Measurements from ENCODE around the gene SNRPD1. TPM values are rescaled to one million over a fixed set of nuclear protein-coding genes. Genes with fewer than 3 reads are reported as not detected.
"Not testable (repeated sequence)": the region's sequence is repeated elsewhere in the genome, so short reads cannot be mapped to it uniquely, and the experiment has no call there.

The SNRPD1 gene
- total RNA-seq = 6.2 and 6.5 TPM in 2 replicates

GRCh38 chr18:21612125-21613039, at the start of gene SNRPD1:
Gene SNRPD1 (plus strand): TSS chr18:21612314. CDS start chr18:21612430, 116 bp downstream.
- H3K4me1 ChIP-seq (ENCODE audit: insufficient read depth, low read length) = peaks cover 11% of the 10 kb centered on the region
- H3K9me3 ChIP-seq (ENCODE audit: low read depth, low read length) = no peaks in the 10 kb centered on the region
- peak within 1 kb of the TSS; percentile 93 for H3K4me3 ChIP-seq (ENCODE audit: insufficient read depth, low read length)
- TF ChIP-seq CTCF (IDR thresholded peaks at IDR 0.05; ENCODE audit: extremely low read depth, low read depth, low read length) = peak; percentile 85
- no peaks in the 10 kb centered on the region for H3K27me3 ChIP-seq (ENCODE audit: insufficient read depth, low read length)
- H4K20me1 ChIP-seq (ENCODE audit: insufficient read depth, low read length) = peaks cover 2% of the 10 kb centered on the region
- DNase-seq (ENCODE audit: insufficient read length, low spot score, missing footprints) = peak; percentile 98
- peak within 1 kb of the TSS; percentile 87 for H3K27ac ChIP-seq (ENCODE audit: low read depth, low read length)
- H3K4me2 ChIP-seq (ENCODE audit: insufficient read depth, low read length) = peak within 1 kb of the TSS; percentile 85
- peak within 1 kb of the TSS; percentile 98 for H2AFZ ChIP-seq (ENCODE audit: low read length)
- H3K79me2 ChIP-seq (ENCODE audit: insufficient read depth, low read length) = peaks cover 52% of the 10 kb centered on the region
- peaks cover 10% of the 10 kb centered on the region for H3K36me3 ChIP-seq (ENCODE audit: insufficient read depth, low read length)

GRCh38 chr18:21571772-21572171, 40.3 kb upstream of the SNRPD1 start:
- Histone ChIP-seq H3K4me1 (ENCODE audit: insufficient read depth, low read length) (peaks cover 5% of the 10 kb centered on the region), H3K4me3 (ENCODE audit: insufficient read depth, low read length) (no peak overlapping the region), H2AFZ (ENCODE audit: low read length) (no peak overlapping the region), H3K4me2 (ENCODE audit: insufficient read depth, low read length) (no peak overlapping the region), H3K27ac (ENCODE audit: low read depth, low read length) (peak overlapping the region; percentile 25), H3K9me3 (ENCODE audit: low read depth, low read length) (no peaks in the 10 kb centered on the region), H4K20me1 (ENCODE audit: insufficient read depth, low read length) (peaks cover 2% of the 10 kb centered on the region), H3K36me3 (ENCODE audit: insufficient read depth, low read length) (peaks cover 22% of the 10 kb centered on the region), H3K27me3 (ENCODE audit: insufficient read depth, low read length) (no peaks in the 10 kb centered on the region), H3K79me2 (ENCODE audit: insufficient read depth, low read length) (peaks cover 2% of the 10 kb centered on the region)
- no peak for DNase-seq (ENCODE audit: insufficient read length, low spot score, missing footprints)
- no peak for TF ChIP-seq CTCF (IDR thresholded peaks at IDR 0.05; ENCODE audit: extremely low read depth, low read depth, low read length)

- peaks cover 8% of the 10 kb centered on the region for H3K79me2 ChIP-seq (ENCODE audit: insufficient read depth, low read length)
- H3K36me3 ChIP-seq (ENCODE audit: insufficient read depth, low read length) = peaks cover 21% of the 10 kb centered on the region
- H2AFZ ChIP-seq (ENCODE audit: low read length) = no peak overlapping the region
- TF ChIP-seq CTCF (IDR thresholded peaks at IDR 0.05; ENCODE audit: extremely low read depth, low read depth, low read length) = no peak
- H3K27ac ChIP-seq (ENCODE audit: low read depth, low read length) = no peak overlapping the region
- H3K27me3 ChIP-seq (ENCODE audit: insufficient read depth, low read length) = no peaks in the 10 kb centered on the region
- no peak overlapping the region for H3K4me3 ChIP-seq (ENCODE audit: insufficient read depth, low read length)
- peaks cover 5% of the 10 kb centered on the region for H3K4me1 ChIP-seq (ENCODE audit: insufficient read depth, low read length)
- no peak for DNase-seq (ENCODE audit: insufficient read length, low spot score, missing footprints)
- no peak overlapping the region for H3K4me2 ChIP-seq (ENCODE audit: insufficient read depth, low read length)
- H4K20me1 ChIP-seq (ENCODE audit: insufficient read depth, low read length) = peaks cover 2% of the 10 kb centered on the region
- no peaks in the 10 kb centered on the region for H3K9me3 ChIP-seq (ENCODE audit: low read depth, low read length)
These were observed 36.5 kb upstream of the SNRPD1 start for GRCh38 chr18:21575656-21576055.

- Histone ChIP-seq H3K36me3 (ENCODE audit: insufficient read depth, low read length) (peaks cover 3% of the 10 kb centered on the region), H3K4me3 (ENCODE audit: insufficient read depth, low read length) (no peak overlapping the region), H4K20me1 (ENCODE audit: insufficient read depth, low read length) (peaks cover 15% of the 10 kb centered on the region), H2AFZ (ENCODE audit: low read length) (no peak overlapping the region), H3K27ac (ENCODE audit: low read depth, low read length) (no peak overlapping the region), H3K4me2 (ENCODE audit: insufficient read depth, low read length) (no peak overlapping the region), H3K79me2 (ENCODE audit: insufficient read depth, low read length) (peaks cover 57% of the 10 kb centered on the region), H3K27me3 (ENCODE audit: insufficient read depth, low read length) (no peaks in the 10 kb centered on the region), H3K4me1 (ENCODE audit: insufficient read depth, low read length) (no peaks in the 10 kb centered on the region), H3K9me3 (ENCODE audit: low read depth, low read length) (no peaks in the 10 kb centered on the region)
- no peak for TF ChIP-seq CTCF (IDR thresholded peaks at IDR 0.05; ENCODE audit: extremely low read depth, low read depth, low read length)
- DNase-seq (ENCODE audit: insufficient read length, low spot score, missing footprints) = no peak
These were observed 27.7 kb upstream of the SNRPD1 start for GRCh38 chr18:21584391-21584790.

GRCh38 chr18:21592361-21592760, 19.8 kb upstream of the SNRPD1 start:
- H2AFZ ChIP-seq (ENCODE audit: low read length); H3K4me2 ChIP-seq (ENCODE audit: insufficient read depth, low read length); H3K27me3 ChIP-seq (ENCODE audit: insufficient read depth, low read length); H3K27ac ChIP-seq (ENCODE audit: low read depth, low read length); H3K9me3 ChIP-seq (ENCODE audit: low read depth, low read length); H3K36me3 ChIP-seq (ENCODE audit: insufficient read depth, low read length); H3K4me1 ChIP-seq (ENCODE audit: insufficient read depth, low read length); H3K4me3 ChIP-seq (ENCODE audit: insufficient read depth, low read length); DNase-seq (ENCODE audit: insufficient read length, low spot score, missing footprints): not testable (repeated sequence)
- peaks cover 72% of the 10 kb centered on the region for H3K79me2 ChIP-seq (ENCODE audit: insufficient read depth, low read length)
- peaks cover 18% of the 10 kb centered on the region for H4K20me1 ChIP-seq (ENCODE audit: insufficient read depth, low read length)
